H1 (cell line): ENCODE results near the gene TBC1D7. TPM values are rescaled to one million over a fixed set of nuclear protein-coding genes. Genes with fewer than 3 reads are reported as not detected.

Experiments used
- ATF2 ChIP-seq: IDR thresholded peaks from 2 replicates; pipeline ENCODE4 v1.6.1; 2012; ENCODE audit warnings: low read length, inconsistent platforms
- CHD7 ChIP-seq: fragments of 300-600 bp; sonication (generic); IDR thresholded peaks from 2 replicates; pipeline ENCODE4 v1.7.1; 2012; ENCODE audit warnings: low read length, moderate library complexity, mild to moderate bottlenecking, inconsistent platforms; ENCODE audit not compliant: insufficient replicate concordance
- RXRA ChIP-seq: IDR thresholded peaks from 2 replicates; pipeline ENCODE4 v1.6.1; 2011; ENCODE audit warnings: low read depth, mild to moderate bottlenecking, low read length, moderate library complexity; ENCODE audit not compliant: insufficient read depth
- polyA plus RNA-seq, 7 experiments: library from polyadenylated mRNA; depleted of rRNA in 3 of 7; stranded (reverse) in 5 of 7; unstranded in 2 of 7; fragments of >200 nt in 5 of 7; fragments of 200-250 nt in 2 of 7; gene quantifications; 1 replicate in 5 of 7; 2 replicates in 1 of 7; 4 replicates in 1 of 7; pipeline versions ENCODE4 v1.2.1 to v1.2.3, GENCODE V29; 2011 to 2013; ENCODE audit warnings: missing spikeins in 2 of 7, mixed read lengths in 2 of 7
- total RNA-seq: library from RNA; stranded (reverse); fragmentation: NEBNext Ultra II Directional; extraction: Animal tissue kit (Norgen Biotek cat#: 25700); gene quantifications from 2 replicates; pipeline ENCODE4 v1.2.1, GENCODE V29; 2021

Gene TBC1D7
- total and polyA plus RNA-seq, 2 of the 8 experiments (the other 6 are each of a cell fraction or from before 2014, with no cell fraction given), result 46.1 to 55.2 TPM

GRCh38 chr6:13355999-13356785 lies 27.9 kb upstream of the TBC1D7 start (continued):
- no peak for TF ChIP-seq CHD7
- TF ChIP-seq RXRA, result no peak
- no peak for TF ChIP-seq ATF2
